ENCODE data around the gene TANGO2.

The TANGO2 gene

DNA sequence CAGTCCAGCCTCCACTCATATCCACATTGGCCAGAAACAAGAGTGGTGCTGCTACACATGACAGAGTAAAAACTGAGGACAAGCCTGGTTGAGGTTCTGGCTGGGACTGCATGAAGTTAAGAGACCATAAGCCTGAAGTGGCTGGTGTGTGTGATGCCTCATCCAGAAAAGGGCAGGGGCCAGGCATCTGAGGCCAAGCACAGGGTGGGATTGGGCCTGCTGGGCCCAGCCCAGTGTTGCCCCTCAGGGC, 29.6 kb upstream of the TANGO2 start:
- H3K9me3 ChIP-seq (ENCODE audit: insufficient read depth, low read depth, low read length), result no peaks in the 10 kb centered on the region
- H3K4me1 ChIP-seq (ENCODE audit: insufficient read depth, low read length), result no peaks in the 10 kb centered on the region
- H3K4me3 ChIP-seq (ENCODE audit: low read length), result no peak overlapping the region
- H3K27me3 ChIP-seq (ENCODE audit: insufficient read depth, low read length), result no peaks in the 10 kb centered on the region
- H3K9ac ChIP-seq (ENCODE audit: low read depth, low read length), result no peak overlapping the region
- no peak overlapping the region for H3K27ac ChIP-seq (ENCODE audit: low read depth, low read length)
- no peaks in the 10 kb centered on the region for H3K36me3 ChIP-seq (ENCODE audit: insufficient read depth, low read length)

DNA sequence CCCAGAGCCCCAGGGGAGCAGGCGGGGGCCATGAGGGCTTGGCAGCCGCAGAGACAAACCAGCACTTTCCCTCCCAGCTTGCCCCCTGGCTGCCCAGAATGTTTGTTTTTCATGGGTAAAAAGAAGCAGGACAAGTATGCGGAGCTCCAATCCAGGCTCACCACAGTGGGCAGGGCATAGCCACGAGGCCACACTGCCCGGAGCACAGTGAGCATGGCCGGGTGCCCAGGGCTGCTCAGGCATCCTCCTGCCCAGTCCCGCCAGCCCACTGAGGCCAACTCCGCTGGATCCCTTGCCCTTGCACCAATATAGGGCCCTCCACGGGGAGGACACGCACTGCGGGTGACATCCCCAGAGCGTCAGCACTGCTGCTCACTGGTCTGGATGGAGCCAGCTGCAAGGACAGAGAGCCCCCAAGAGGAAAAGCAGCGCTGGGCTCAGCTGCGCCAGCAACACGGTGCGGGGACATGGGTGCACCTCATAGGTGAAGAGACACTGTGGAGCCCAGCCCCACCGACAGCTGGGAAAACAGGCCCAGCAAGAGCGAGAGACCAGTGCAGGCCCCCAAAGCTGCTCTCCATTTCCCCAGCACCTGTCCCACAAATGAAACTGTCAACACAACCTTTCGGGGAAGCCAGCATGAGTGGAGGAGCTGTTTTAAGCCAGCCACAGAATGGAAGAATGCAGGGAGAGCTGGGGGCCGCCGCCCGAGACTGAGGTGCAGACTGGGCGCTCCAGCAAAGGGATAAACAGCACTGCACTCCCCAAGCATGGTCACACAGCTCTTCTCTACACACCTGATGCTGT, 29.1 kb upstream of the TANGO2 start:
- H3K27ac ChIP-seq (ENCODE audit: low read depth, low read length), result no peak overlapping the region
- no peak overlapping the region for H3K4me3 ChIP-seq (ENCODE audit: low read length)
- 91% methylated on average over 23 of the region's 23 CpGs for WGBS
- no peaks in the 10 kb centered on the region for H3K36me3 ChIP-seq (ENCODE audit: insufficient read depth, low read length)
- H3K27me3 ChIP-seq (ENCODE audit: insufficient read depth, low read length), result no peaks in the 10 kb centered on the region
- H3K9ac ChIP-seq (ENCODE audit: low read depth, low read length), result no peak overlapping the region
- H3K4me1 ChIP-seq (ENCODE audit: insufficient read depth, low read length), result no peaks in the 10 kb centered on the region
- no peaks in the 10 kb centered on the region for H3K9me3 ChIP-seq (ENCODE audit: insufficient read depth, low read depth, low read length)

DNA sequence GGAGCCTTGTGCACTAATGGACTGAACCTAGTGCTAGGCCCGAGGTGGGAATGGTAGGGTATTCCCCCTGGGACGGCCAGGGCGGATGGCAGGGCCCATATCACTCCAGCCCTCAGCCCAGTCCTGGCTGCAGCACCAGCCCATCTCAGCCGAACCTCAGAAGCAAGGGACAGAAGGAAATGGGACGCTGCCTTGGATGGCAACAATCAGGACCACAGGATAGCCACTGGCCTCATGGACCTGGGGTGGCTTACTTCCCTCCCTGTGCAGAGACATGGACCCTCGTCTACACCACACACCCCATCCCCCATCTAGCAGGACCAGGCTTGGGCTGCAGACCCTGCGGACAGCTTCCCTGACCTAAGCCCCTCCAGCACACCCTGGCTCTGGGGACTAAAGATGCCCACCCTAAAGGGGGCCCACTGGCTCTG, 28.4 kb upstream of the TANGO2 start:
- Histone ChIP-seq H3K27ac (ENCODE audit: low read depth, low read length) (no peak overlapping the region), H3K9ac (ENCODE audit: low read depth, low read length) (no peak overlapping the region), H3K27me3 (ENCODE audit: insufficient read depth, low read length) (no peaks in the 10 kb centered on the region), H3K4me1 (ENCODE audit: insufficient read depth, low read length) (no peaks in the 10 kb centered on the region), H3K9me3 (ENCODE audit: insufficient read depth, low read depth, low read length) (no peaks in the 10 kb centered on the region), H3K36me3 (ENCODE audit: insufficient read depth, low read length) (no peaks in the 10 kb centered on the region), H3K4me3 (ENCODE audit: low read length) (no peak overlapping the region)
- WGBS, result 94% methylated on average over 7 of the region's 7 CpGs

DNA sequence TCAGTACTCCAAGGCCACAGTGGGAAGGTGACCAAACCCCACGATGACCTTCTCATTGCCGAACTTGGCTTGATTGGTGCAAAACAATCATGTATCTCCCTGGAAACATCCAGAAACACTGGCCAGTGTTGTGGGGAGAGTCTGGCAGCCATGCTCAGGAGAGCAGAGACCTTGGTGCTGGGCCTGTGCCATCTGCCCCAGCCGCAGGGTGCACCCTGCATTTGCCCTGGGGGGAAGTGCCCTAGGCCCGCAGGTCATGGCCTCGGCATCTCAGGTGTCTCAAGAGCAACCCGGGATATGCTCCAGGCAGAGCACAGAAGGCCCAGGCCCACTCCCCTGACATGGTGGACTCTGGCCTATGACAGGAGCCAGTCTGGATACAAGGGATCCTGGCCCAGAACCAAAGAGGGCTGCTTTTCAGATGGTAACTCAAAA, 28.0 kb upstream of the TANGO2 start:
- no peaks in the 10 kb centered on the region for H3K36me3 ChIP-seq (ENCODE audit: insufficient read depth, low read length)
- H3K4me1 ChIP-seq (ENCODE audit: insufficient read depth, low read length), result no peaks in the 10 kb centered on the region
- H3K27ac ChIP-seq (ENCODE audit: low read depth, low read length), result no peak overlapping the region
- H3K27me3 ChIP-seq (ENCODE audit: insufficient read depth, low read length), result no peaks in the 10 kb centered on the region
- H3K9ac ChIP-seq (ENCODE audit: low read depth, low read length), result no peak overlapping the region
- no peak overlapping the region for H3K4me3 ChIP-seq (ENCODE audit: low read length)
- WGBS, result 93% methylated on average over 6 of the region's 6 CpGs
- no peaks in the 10 kb centered on the region for H3K9me3 ChIP-seq (ENCODE audit: insufficient read depth, low read depth, low read length)

DNA sequence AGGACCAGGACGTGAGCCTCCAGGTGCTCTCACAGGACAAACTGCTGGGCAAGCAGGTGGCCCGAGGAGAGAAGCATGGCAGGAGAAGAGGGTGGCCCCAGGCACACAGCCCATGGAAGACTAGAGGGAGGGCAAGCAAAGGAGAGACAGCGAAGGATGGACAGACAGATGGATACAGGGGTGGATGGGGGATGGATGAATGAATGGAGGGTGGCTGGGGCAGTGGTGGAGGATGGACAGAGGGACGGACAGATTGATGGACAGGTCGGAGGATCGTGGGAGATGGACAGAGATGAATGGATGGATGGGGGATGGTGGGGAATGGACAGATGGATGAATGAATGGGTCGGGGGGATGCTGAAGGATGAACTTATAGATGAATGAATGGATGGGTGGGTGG, 27.0 kb upstream of the TANGO2 start:
- H3K9ac ChIP-seq (ENCODE audit: low read depth, low read length), result no peak overlapping the region
- no peaks in the 10 kb centered on the region for H3K36me3 ChIP-seq (ENCODE audit: insufficient read depth, low read length)
- H3K4me1 ChIP-seq (ENCODE audit: insufficient read depth, low read length), result peaks cover 8% of the 10 kb centered on the region; the same call in 1 of the 2 replicates
- 90% methylated on average over 7 of the region's 7 CpGs for WGBS
- no peaks in the 10 kb centered on the region for H3K27me3 ChIP-seq (ENCODE audit: insufficient read depth, low read length)
- no peak overlapping the region for H3K27ac ChIP-seq (ENCODE audit: low read depth, low read length)
- H3K4me3 ChIP-seq (ENCODE audit: low read length), result no peak overlapping the region
- no peaks in the 10 kb centered on the region for H3K9me3 ChIP-seq (ENCODE audit: insufficient read depth, low read depth, low read length)

DNA sequence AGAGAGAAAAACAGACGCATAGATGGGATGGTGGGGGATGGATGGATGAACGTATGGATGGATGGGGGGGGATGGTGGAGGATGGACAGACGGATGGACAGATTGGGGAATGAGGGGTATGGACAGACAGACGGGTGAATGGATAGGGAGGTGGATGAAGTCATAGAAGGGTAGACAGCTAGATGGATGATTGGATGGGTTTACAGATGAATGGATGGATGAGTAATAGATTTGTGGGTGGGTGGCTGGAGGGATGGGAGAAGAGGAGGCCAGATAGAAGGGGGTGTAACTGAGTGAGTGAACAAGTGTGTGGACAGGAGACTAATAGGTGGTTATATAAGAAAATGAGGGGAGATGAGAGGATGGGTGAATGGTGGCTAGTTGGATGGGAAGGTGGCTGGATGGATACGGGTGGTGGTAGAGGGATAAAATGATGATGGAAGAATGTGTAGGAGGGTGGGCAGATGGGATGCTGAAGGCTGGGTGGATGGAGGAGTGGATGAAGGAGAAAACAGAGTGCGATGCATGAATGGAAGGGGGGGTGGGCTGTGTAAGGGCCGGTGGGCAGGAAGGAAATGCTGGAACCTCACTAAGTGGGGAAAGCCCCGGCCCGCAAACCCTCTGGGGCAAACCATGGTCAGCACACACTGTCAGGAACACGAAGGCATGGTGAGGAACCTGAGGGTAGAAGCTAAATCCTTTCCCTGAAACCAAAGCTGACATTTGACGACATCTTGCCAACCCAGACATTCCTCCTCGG, 25.9 kb upstream of the TANGO2 start:
- WGBS, result 92% methylated on average over 12 of the region's 12 CpGs

DNA sequence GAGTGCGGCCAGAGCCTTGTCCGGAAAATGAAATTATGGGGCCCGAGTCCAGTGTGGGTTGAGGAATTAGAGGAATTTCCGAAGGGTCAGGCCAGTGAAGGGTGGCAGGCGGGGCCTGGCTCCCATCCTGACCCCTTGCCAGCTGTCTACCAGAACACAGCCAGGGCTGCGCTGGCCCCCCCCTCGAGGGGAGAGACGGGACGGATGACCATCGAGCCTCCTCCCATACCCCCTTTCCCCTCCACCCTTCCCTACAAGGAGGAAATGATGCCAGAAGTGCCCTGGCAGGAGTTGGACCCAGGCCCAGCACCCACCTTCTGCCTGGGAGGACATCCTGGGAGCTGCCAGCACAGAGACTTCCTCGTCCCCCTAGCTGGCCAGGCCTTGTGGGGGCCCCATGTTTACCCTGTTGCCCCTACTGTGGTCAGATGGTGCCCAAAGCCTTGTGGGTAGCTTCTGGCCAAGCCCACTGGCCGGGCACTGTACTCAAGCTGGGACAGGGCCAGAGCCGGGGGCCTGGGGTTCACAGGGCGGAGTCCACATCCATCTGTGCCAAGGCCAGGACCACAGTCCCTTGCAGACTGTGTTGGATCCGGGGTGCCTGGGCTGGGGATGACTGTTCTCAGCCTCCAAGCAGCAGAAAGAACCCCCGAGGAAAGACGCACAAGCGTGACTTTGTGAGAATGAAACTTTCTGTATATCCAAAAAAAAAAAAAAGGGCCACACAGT, 25.1 kb upstream of the TANGO2 start:
- no peak overlapping the region for H3K9ac ChIP-seq (ENCODE audit: low read depth, low read length)
- H3K27ac ChIP-seq (ENCODE audit: low read depth, low read length), result no peak overlapping the region
- WGBS, result 93% methylated on average over 18 of the region's 18 CpGs
- H3K27me3 ChIP-seq (ENCODE audit: insufficient read depth, low read length), result no peaks in the 10 kb centered on the region
- no peaks in the 10 kb centered on the region for H3K9me3 ChIP-seq (ENCODE audit: insufficient read depth, low read depth, low read length)
- H3K36me3 ChIP-seq (ENCODE audit: insufficient read depth, low read length), result no peaks in the 10 kb centered on the region
- H3K4me3 ChIP-seq (ENCODE audit: low read length), result no peak overlapping the region
- H3K4me1 ChIP-seq (ENCODE audit: insufficient read depth, low read length), result peaks cover 19% of the 10 kb centered on the region

More for the DNA sequence above, 25.9 kb upstream of the TANGO2 start:
- no peaks in the 10 kb centered on the region for H3K36me3 ChIP-seq (ENCODE audit: insufficient read depth, low read length)
- no peak overlapping the region for H3K4me3 ChIP-seq (ENCODE audit: low read length)
- no peaks in the 10 kb centered on the region for H3K27me3 ChIP-seq (ENCODE audit: insufficient read depth, low read length)
- no peaks in the 10 kb centered on the region for H3K9me3 ChIP-seq (ENCODE audit: insufficient read depth, low read depth, low read length)
- H3K4me1 ChIP-seq (ENCODE audit: insufficient read depth, low read length), result peaks cover 12% of the 10 kb centered on the region
- H3K9ac ChIP-seq (ENCODE audit: low read depth, low read length), result no peak overlapping the region
- no peak overlapping the region for H3K27ac ChIP-seq (ENCODE audit: low read depth, low read length)

DNA sequence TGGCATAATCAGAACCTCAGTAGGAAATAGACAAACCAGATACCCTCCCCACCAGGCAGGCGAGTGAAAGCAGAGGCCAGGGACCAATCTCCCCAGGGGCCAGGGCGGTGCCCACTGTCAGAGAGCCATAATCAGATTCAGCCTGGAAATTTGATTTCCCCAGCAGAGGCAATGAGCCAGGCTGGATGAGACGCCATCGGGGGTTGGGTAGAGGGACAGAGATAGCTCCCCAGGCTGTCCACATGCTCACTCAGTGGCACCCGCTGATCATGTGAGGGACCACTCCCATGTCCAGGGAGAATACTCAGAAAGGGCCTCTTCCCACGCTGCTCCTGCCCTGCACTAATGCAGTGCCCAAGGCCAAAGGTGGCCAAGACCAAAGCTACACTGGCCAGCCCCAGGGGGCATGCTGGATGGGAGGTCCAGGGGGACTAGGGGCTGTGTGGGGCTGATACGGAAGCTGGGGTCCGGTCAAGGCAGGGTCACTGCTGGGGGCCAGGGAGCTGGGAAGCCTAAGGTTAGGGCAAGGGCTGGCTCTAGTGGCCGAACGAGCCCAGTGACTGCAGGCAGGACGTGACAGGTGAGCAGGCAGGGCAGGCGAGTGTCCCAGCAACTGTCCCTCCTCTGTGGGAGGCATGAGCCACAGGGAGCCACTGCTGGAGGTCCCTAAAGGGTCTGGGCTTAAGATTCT, 24.1 kb upstream of the TANGO2 start:
- no peak overlapping the region for H3K9ac ChIP-seq (ENCODE audit: low read depth, low read length)
- H3K27ac ChIP-seq (ENCODE audit: low read depth, low read length), result no peak overlapping the region
- H3K9me3 ChIP-seq (ENCODE audit: insufficient read depth, low read depth, low read length), result no peaks in the 10 kb centered on the region
- H3K36me3 ChIP-seq (ENCODE audit: insufficient read depth, low read length), result no peaks in the 10 kb centered on the region
- 91% methylated on average over 12 of the region's 12 CpGs for WGBS
- H3K27me3 ChIP-seq (ENCODE audit: insufficient read depth, low read length), result no peaks in the 10 kb centered on the region
- no peak overlapping the region for H3K4me3 ChIP-seq (ENCODE audit: low read length)
- peaks cover 19% of the 10 kb centered on the region for H3K4me1 ChIP-seq (ENCODE audit: insufficient read depth, low read length)

DNA sequence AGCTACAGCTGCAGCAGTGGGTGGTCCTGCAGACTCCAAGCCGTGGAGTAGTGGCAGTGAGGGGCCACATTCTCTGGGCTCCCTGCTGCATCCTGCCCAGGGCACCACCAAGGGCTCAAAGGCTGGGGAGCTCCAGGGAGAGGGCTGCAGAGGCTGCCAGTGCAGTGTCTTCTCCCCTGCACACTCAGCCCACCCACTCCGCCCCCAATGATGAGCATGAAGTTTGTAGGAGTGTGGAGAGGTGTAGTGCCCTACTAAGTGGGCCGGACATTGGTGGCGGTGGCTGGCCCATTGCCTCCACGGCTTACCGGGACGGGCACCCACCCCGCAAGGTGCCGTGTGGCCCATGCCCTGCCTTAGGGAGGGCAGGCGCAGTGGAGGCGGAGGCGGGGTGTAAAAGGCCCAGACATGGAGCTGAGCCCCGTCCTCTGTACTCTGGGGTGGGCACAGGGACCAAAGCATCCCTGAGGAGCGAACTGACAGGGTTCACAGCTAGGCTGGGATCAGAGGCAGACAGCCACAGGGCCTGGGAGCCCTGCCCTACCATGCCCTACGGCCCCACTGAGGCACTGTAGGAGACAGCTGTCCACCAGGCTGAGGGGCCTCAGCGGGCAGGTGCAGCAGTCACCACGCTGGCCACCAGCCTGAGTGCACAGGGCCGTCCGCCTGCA, 23.2 kb upstream of the TANGO2 start:
- H3K27ac ChIP-seq (ENCODE audit: low read depth, low read length), result no peak overlapping the region
- H3K9me3 ChIP-seq (ENCODE audit: insufficient read depth, low read depth, low read length), result no peaks in the 10 kb centered on the region
- no peak overlapping the region for H3K9ac ChIP-seq (ENCODE audit: low read depth, low read length)
- no peaks in the 10 kb centered on the region for H3K36me3 ChIP-seq (ENCODE audit: insufficient read depth, low read length)
- no peak overlapping the region for H3K4me3 ChIP-seq (ENCODE audit: low read length)
- WGBS, result 90% methylated on average over 19 of the region's 19 CpGs
- no peaks in the 10 kb centered on the region for H3K27me3 ChIP-seq (ENCODE audit: insufficient read depth, low read length)
- H3K4me1 ChIP-seq (ENCODE audit: insufficient read depth, low read length), result peaks cover 19% of the 10 kb centered on the region

DNA sequence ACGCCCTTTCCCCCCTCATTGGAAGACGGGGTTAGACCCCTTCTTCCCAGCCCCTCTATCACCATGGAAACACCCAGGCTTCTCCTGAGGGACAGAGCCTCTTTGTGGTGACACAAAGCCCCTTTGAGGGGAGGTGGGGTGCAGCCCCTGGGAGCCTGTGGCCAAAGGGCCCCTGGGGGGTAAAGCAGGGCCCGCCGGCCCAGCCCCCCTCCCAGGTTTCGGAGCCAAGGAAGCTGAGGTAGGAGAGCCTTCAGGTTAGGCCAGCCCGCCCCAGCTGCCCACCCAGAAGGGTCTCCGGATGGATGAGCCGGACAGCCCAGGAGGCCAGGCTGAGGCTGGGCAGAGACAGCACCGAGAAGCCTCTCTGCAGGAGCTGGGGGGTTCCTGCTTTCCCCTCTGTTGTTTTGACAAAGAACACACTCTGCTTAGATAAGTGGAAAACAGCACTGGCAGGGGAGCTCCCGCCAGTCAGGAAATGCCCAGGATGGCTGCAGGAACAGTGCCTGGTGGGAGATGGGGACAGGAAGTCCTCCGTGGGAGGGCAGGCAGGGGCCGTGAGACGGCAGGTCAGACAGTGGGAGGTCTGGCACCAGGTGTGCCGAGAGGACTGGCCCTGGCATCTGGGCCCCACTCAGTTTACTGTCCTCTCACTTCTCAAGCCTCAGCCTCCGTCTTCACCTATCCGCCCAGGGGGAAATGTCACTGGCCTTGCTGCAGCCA, 22.5 kb upstream of the TANGO2 start:
- Histone ChIP-seq H3K27me3 (ENCODE audit: insufficient read depth, low read length) (no peaks in the 10 kb centered on the region), H3K36me3 (ENCODE audit: insufficient read depth, low read length) (no peaks in the 10 kb centered on the region), H3K27ac (ENCODE audit: low read depth, low read length) (0 out of 2 replicates have a peak overlapping the region, but pooled peaks have one; percentile 23), H3K4me1 (ENCODE audit: insufficient read depth, low read length) (peaks cover 19% of the 10 kb centered on the region), H3K9ac (ENCODE audit: low read depth, low read length) (no peak overlapping the region), H3K4me3 (ENCODE audit: low read length) (no peak overlapping the region), H3K9me3 (ENCODE audit: insufficient read depth, low read depth, low read length) (no peaks in the 10 kb centered on the region)
- 62% methylated on average over 16 of the region's 16 CpGs for WGBS
